Uterus (tissue), 2 donors: ENCODE measurements around the gene KASH5.

Experiments used
- POLR2A ChIP-seq, 2 donors: fragments of 450-650 bp; IDR thresholded peaks; one replicate each; pipeline ENCODE4 v1.6.1; 2016; ENCODE audit warnings: antibody characterized with exemption in 2 of 2, mild to moderate bottlenecking in 1 of 2, moderate library complexity in 1 of 2
- TF ChIP-seq, protein P1 (sequence below), 4 experiments: fragments of 200-600 bp in 2 of 4; fragments of 450-650 bp in 2 of 4; sonication (generic) in 2 of 4; IDR thresholded peaks; one replicate each; pipeline ENCODE4 v1.5.1; 2016 to 2019; ENCODE audit warnings: antibody characterized with exemption in 4 of 4, mild to moderate bottlenecking in 2 of 4, moderate library complexity in 1 of 4

DNA sequence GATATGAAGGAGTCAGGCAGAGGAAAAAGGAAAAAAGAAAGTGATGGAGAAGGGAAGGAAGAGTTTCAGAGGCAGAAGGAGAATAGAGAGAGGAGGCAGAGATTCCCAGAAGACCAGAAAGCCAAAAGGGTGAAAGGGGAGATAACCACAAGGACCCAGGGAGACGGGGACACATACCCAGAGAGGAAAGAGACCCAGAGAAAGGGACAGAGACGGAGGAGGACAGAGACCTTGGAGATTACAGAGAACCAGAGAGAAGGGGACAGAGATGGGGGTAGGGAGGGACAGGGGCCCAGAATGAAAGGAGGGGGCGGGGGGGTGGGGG lies 33.8 kb downstream of the KASH5 start:
- TF ChIP-seq, protein P1, sequence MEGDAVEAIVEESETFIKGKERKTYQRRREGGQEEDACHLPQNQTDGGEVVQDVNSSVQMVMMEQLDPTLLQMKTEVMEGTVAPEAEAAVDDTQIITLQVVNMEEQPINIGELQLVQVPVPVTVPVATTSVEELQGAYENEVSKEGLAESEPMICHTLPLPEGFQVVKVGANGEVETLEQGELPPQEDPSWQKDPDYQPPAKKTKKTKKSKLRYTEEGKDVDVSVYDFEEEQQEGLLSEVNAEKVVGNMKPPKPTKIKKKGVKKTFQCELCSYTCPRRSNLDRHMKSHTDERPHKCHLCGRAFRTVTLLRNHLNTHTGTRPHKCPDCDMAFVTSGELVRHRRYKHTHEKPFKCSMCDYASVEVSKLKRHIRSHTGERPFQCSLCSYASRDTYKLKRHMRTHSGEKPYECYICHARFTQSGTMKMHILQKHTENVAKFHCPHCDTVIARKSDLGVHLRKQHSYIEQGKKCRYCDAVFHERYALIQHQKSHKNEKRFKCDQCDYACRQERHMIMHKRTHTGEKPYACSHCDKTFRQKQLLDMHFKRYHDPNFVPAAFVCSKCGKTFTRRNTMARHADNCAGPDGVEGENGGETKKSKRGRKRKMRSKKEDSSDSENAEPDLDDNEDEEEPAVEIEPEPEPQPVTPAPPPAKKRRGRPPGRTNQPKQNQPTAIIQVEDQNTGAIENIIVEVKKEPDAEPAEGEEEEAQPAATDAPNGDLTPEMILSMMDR (IDR thresholded peaks at IDR 0.05), result no peak
- TF ChIP-seq POLR2A (IDR thresholded peaks at IDR 0.05), result no peak
